ENCODE results near the gene ADCY9. TPM values are rescaled to one million over a fixed set of nuclear protein-coding genes. Genes with fewer than 3 reads are reported as not detected.

The ADCY9 gene
- total and polyA plus RNA-seq, 2 experiments from 2014 or later, result 1.9 to 21.9 TPM

DNA sequence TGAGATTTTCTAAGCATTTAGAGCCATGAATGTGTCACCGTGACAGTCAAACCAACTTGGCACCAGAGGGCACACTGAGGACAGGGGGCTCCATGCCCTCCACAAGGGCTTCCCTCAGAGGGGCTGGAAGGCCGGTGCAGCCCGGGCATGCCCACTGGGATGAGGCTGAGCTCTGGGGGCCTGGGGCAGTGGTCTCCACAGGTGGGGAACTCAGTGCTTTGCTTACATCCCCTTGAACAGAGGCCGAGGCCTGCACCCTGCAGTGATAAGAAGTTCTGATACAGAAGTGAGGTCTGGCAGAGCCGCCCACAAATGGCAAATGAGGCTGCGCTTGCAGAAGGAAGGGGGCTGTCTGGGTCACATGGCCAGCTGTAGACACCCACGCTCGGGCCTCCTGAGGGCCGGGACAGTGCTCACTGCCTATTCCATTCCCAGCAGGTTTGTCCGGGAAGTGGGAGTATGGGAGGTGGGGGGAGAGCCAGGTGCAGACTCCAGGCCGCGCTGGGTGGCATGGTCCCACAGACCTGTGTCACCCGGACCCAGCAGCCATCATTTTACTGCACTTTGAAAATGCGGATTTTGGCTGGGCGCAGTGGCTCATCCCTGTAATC lies 118.9 kb downstream of the ADCY9 start:
- no peaks in the 10 kb centered on the region for H3F3A ChIP-seq (ENCODE audit: insufficient read depth)
- H3K4me1 ChIP-seq (ENCODE audit: insufficient read depth), result peaks cover 12% of the 10 kb centered on the region
- no peak for TF ChIP-seq EZH2phosphoT487 (IDR thresholded peaks at IDR 0.05; ENCODE audit: insufficient read depth, low read depth)
- TF ChIP-seq EZH2 (IDR thresholded peaks at IDR 0.05; ENCODE audit: insufficient read depth, poor library complexity, severe bottlenecking), result no peak
- no peak overlapping the region for H2AFZ ChIP-seq
- no peaks in the 10 kb centered on the region; the same call in 1 of the 2 replicates for H3K79me2 ChIP-seq (ENCODE audit: insufficient read depth)
- H3K27me3 ChIP-seq (replicated peaks; ENCODE audit: insufficient read depth), result no peaks in the 10 kb centered on the region
- H3K4me2 ChIP-seq (ENCODE audit: unreplicated experiment), result no peak overlapping the region
- no peaks in the 10 kb centered on the region for H3K9me3 ChIP-seq (ENCODE audit: low read depth)
- H3K27ac ChIP-seq, result no peak overlapping the region
- no peaks in the 10 kb centered on the region for H3K9me2 ChIP-seq (ENCODE audit: insufficient read depth)
- WGBS, 2 experiments (ENCODE audit: low coverage in 1 of 2, low lambda C conversion rate in 2 of 2, missing lambda C conversion rate in 2 of 2), result 94 to 96% methylated on average over 12 to 15 of the region's 15 CpGs
- no peaks in the 10 kb centered on the region for H3K36me3 ChIP-seq (ENCODE audit: low read depth)
- no peak for DNase-seq
- H3K4me3 ChIP-seq, result no peak overlapping the region
- no peaks in the 10 kb centered on the region for H4K20me1 ChIP-seq (ENCODE audit: insufficient read depth)
- H3K9ac ChIP-seq, result no peak overlapping the region
- in situ Hi-C loops (cut with MboI), result no loop called here

GRCh38 chr16:3995001-3995400 lies 121.2 kb downstream of the ADCY9 start:
- H3K4me2 ChIP-seq (ENCODE audit: unreplicated experiment), result no peak overlapping the region
- 48 to 50% methylated on average over 2 of the region's 2 CpGs for WGBS, 2 experiments (ENCODE audit: low coverage in 1 of 2, low lambda C conversion rate in 2 of 2, missing lambda C conversion rate in 2 of 2)
- no peak overlapping the region for H3K4me3 ChIP-seq
- H4K20me1 ChIP-seq (ENCODE audit: insufficient read depth), result no peaks in the 10 kb centered on the region
- no peaks in the 10 kb centered on the region for H3F3A ChIP-seq (ENCODE audit: insufficient read depth)
- 0 out of 2 replicates have a peak, but pooled peaks cover 4% of the 10 kb centered on the region for H3K36me3 ChIP-seq (ENCODE audit: low read depth)
- no peak overlapping the region for H2AFZ ChIP-seq
- DNase-seq, result no peak
- no peaks in the 10 kb centered on the region for H3K27me3 ChIP-seq (replicated peaks; ENCODE audit: insufficient read depth)
- TF ChIP-seq EZH2 (IDR thresholded peaks at IDR 0.05; ENCODE audit: insufficient read depth, poor library complexity, severe bottlenecking) (no peak), EZH2phosphoT487 (IDR thresholded peaks at IDR 0.05; ENCODE audit: insufficient read depth, low read depth) (no peak)
- H3K9me2 ChIP-seq (ENCODE audit: insufficient read depth), result no peaks in the 10 kb centered on the region
- no peaks in the 10 kb centered on the region for H3K9me3 ChIP-seq (ENCODE audit: low read depth)
- H3K27ac ChIP-seq, result no peak overlapping the region
- H3K79me2 ChIP-seq (ENCODE audit: insufficient read depth), result no peaks in the 10 kb centered on the region; the same call in 1 of the 2 replicates
- no peak overlapping the region for H3K9ac ChIP-seq
- in situ Hi-C loops (cut with MboI), result no loop called here
- peaks cover 12% of the 10 kb centered on the region for H3K4me1 ChIP-seq (ENCODE audit: insufficient read depth)

- Histone ChIP-seq H3K36me3 (ENCODE audit: low read depth) (0 out of 2 replicates have a peak, but pooled peaks cover 4% of the 10 kb centered on the region), H3F3A (ENCODE audit: insufficient read depth) (no peaks in the 10 kb centered on the region), H3K9me3 (ENCODE audit: low read depth) (no peaks in the 10 kb centered on the region), H3K9me2 (ENCODE audit: insufficient read depth) (no peaks in the 10 kb centered on the region), H3K79me2 (ENCODE audit: insufficient read depth) (no peaks in the 10 kb centered on the region; the same call in 1 of the 2 replicates), H2AFZ (no peak overlapping the region), H3K4me2 (ENCODE audit: unreplicated experiment) (no peak overlapping the region), H4K20me1 (ENCODE audit: insufficient read depth) (no peaks in the 10 kb centered on the region), H3K4me3 (no peak overlapping the region), H3K9ac (no peak overlapping the region), H3K4me1 (ENCODE audit: insufficient read depth) (no peaks in the 10 kb centered on the region), H3K27ac (no peak overlapping the region), H3K27me3 (replicated peaks; ENCODE audit: insufficient read depth) (no peaks in the 10 kb centered on the region)
- in situ Hi-C loops (cut with MboI), result no loop called here
- TF ChIP-seq EZH2 (IDR thresholded peaks at IDR 0.05; ENCODE audit: insufficient read depth, poor library complexity, severe bottlenecking) (no peak), EZH2phosphoT487 (IDR thresholded peaks at IDR 0.05; ENCODE audit: insufficient read depth, low read depth) (no peak)
- WGBS, 2 experiments (ENCODE audit: low coverage in 1 of 2, low lambda C conversion rate in 2 of 2, missing lambda C conversion rate in 2 of 2), result 93 to 95% methylated on average over 36 of the region's 36 CpGs
- DNase-seq, result no peak
Observed at GRCh38 chr16:3993052-3993785, 123.0 kb downstream of the ADCY9 start.

DNA sequence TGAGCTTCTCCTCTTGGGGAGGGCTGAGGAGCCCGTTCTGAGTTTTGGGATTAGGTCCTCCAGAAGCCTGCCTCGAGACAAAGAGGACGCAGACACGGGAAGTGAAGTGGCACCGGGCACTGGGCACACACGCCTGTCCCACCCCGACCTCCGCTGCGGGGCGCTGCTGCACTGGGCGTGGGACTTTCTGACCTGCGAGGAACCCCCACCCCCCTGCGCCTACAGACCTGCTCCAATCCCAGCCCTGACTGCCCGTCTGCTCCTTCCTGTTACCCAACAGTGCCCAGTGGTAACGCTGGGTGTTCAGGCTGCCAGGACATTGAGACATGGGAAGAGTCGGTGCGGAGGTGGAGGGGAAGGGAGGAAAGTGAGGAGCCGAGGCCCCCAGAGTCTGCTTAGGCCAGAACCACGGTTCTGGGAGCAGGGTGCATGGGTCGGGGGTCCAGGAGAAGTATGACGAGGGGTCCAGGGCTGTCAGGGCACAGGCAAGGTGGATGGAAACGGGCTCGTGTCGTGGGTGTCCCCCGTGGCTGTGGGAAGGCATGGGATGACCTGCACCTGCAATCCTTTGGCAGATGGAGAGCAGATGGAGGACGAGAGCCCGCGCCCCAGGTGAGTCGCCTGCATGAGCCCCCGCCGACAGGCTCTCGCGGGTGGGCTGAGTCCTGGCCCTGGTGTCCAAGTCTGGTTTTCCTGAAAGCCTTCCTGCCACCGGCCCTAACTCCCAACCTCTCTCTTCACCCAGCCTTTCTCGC lies 123.8 kb downstream of the ADCY9 start:
- TF ChIP-seq EZH2 (IDR thresholded peaks at IDR 0.05; ENCODE audit: insufficient read depth, poor library complexity, severe bottlenecking) (no peak), EZH2phosphoT487 (IDR thresholded peaks at IDR 0.05; ENCODE audit: insufficient read depth, low read depth) (no peak)
- DNase-seq, result no peak
- Histone ChIP-seq H3K4me1 (ENCODE audit: insufficient read depth) (no peaks in the 10 kb centered on the region), H3K4me2 (ENCODE audit: unreplicated experiment) (no peak overlapping the region), H3F3A (ENCODE audit: insufficient read depth) (no peaks in the 10 kb centered on the region), H2AFZ (no peak overlapping the region), H3K4me3 (no peak overlapping the region), H3K79me2 (ENCODE audit: insufficient read depth) (no peaks in the 10 kb centered on the region; the same call in 1 of the 2 replicates), H4K20me1 (ENCODE audit: insufficient read depth) (no peaks in the 10 kb centered on the region), H3K36me3 (ENCODE audit: low read depth) (0 out of 2 replicates have a peak, but pooled peaks cover 4% of the 10 kb centered on the region), H3K27me3 (replicated peaks; ENCODE audit: insufficient read depth) (no peaks in the 10 kb centered on the region), H3K9me3 (ENCODE audit: low read depth) (no peaks in the 10 kb centered on the region), H3K9me2 (ENCODE audit: insufficient read depth) (no peaks in the 10 kb centered on the region), H3K27ac (no peak overlapping the region), H3K9ac (no peak overlapping the region)
- in situ Hi-C loops (cut with MboI), result no loop called here
- 88 to 89% methylated on average over 34 to 35 of the region's 35 CpGs for WGBS, 2 experiments (ENCODE audit: low coverage in 1 of 2, low lambda C conversion rate in 2 of 2, missing lambda C conversion rate in 2 of 2)
